Muscle of arm (tissue), 12 donors: ENCODE measurements around the gene TRAF3. TPM values are rescaled to one million over a fixed set of nuclear protein-coding genes. Genes with fewer than 3 reads are reported as not detected.
A peak's percentile ranks its signal among the peaks of the same experiment; 100 is the strongest.
"Not testable (repeated sequence)": the region's sequence is repeated elsewhere in the genome, so short reads cannot be mapped to it uniquely, and the experiment has no call there.

Source experiments
- DNase-seq: peaks from one replicate; pipeline ENCODE4 v3.0.0-alpha.2; 2013
- polyA plus RNA-seq, 12 donors: library from polyadenylated mRNA; unstranded; fragments of 120-200 nt; gene quantifications; one replicate each; pipeline ENCODE4 v1.2.1, GENCODE V29; 2013; ENCODE audit not compliant: insufficient read length in 12 of 12

The TRAF3 gene
- polyA plus RNA-seq, 12 donors = 9.6 to 19.3 (median 13.9) TPM; not detected in 1

- no peak for DNase-seq
These were observed 141.2 kb downstream of the TRAF3 start for GRCh38 chr14:102918438-102918837.

DNA sequence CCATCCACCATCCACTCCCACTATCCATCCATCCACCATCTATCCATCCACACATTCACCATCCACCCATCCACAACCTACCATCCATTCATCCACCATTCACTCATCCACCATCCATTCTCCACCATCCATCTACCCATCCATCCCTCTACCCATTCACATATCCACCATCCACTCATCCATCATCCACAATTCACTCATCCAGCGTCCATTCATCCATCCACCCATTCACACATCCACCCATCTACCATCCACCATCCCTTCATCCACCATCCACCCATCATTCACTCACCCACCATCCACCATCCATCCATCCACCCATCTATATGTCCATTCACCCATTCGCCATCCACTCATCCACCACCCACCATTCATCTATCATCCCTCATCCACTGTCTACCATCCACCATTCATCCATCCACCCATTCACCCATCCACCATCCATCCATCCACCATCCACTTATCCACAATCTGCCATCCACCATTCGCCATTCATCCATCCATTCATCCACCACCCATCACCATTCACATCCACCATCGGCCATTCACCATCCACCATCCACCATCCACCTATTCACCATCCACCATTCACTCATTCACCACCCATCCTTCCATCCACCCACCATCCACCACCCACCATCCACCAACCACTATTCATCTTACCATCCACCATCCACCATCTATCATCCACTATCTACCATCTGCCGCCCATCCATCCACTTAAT, 143.2 kb downstream of the TRAF3 start:
- DNase-seq = no peak

DNA sequence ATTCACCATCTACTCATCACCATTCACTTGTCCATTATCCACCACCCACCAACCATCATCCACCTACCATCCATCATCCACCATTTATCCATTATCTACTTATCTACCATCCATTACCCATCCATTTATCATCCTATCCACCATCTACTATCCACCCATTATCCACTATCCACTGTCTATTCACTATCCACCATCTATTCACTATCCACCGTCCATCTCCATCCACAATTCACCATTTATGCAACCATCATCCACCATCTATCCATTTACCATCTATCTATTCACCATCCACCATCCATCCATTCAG, 143.7 kb downstream of the TRAF3 start:
- no peak for DNase-seq

DNA sequence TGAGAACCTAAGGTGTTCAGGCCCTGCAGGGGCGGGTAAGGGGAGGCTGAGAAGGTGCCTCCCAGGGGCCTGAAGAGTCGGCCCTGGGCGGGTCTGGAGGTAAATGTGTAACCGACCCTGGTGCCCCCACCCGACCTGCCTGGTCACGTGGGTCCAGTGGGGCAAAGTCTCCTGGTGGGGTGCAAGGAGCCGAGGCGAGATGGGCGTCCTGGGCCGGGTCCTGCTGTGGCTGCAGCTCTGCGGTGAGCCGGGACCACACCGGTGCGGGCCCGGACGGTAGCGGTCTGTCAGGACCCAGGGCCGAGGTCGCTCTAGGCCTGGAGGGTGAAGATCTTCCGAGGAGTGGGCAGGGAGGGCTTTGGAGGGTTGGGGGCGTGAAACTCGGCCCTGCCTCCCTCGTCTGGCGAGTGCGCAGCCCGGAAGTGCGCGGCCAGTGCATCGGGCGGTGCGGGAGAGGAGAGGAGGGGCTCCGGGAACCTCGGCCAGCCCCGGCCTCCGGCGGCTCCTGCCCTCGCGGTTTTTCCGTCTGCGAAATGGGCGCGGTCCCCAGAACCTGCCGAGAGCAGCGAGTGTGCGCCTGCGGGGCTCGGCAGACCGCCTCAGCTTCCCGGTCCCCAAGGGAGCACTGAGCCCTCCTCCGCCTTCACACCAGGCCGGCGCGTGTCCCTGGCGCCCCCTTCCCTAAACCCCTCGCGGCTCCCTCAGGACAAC, 145.4 kb downstream of the TRAF3 start, which contains the start of gene AMN:
Gene AMN, plus strand, starts transcription at position 174 of the 711 bp plus-strand sequence. Its CDS starts 26 bp downstream, at position 200.
- no peak for DNase-seq

DNA sequence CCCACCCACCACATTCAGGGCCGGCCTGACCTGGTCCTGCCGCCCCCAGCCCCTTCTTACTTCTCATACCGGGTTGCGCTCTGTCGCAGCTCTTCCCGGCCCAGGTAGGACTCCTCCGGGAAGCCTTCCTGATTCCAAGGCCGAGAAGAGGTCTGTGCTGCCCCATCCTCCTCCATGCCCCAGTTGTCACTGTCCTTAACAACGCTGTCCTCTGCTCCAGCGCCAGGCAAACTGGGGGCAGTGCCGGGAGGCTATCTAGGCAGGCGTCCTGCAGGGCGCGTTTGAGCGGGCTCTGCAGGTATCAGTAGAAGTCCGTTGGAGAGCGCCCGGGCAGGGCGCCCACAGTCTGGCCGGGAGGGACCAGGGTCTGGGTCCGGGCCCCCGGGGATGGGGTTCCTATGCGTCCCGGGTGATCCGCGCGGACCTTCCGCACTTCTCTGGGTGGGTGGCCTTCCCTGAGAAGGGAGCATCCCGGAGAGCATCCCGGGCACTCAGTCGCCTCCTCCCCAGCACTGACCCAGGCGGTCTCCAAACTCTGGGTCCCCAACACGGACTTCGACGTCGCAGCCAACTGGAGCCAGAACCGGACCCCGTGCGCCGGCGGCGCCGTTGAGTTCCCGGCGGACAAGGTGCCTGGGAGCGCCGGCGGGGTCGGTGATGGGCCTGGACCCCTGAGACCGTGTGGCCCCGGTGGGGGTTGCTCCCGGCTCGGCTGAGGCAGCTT, 146.1 kb downstream of the TRAF3 start:
- DNase-seq = no peak

GRCh38 chr14:102923925-102924486, 146.8 kb downstream of the TRAF3 start:
- DNase-seq = no peak

- DNase-seq = no peak
These were observed 147.7 kb downstream of the TRAF3 start for GRCh38 chr14:102924632-102925588.

GRCh38 chr14:102925646-102926045, 148.4 kb downstream of the TRAF3 start:
- DNase-seq = no peak

DNA sequence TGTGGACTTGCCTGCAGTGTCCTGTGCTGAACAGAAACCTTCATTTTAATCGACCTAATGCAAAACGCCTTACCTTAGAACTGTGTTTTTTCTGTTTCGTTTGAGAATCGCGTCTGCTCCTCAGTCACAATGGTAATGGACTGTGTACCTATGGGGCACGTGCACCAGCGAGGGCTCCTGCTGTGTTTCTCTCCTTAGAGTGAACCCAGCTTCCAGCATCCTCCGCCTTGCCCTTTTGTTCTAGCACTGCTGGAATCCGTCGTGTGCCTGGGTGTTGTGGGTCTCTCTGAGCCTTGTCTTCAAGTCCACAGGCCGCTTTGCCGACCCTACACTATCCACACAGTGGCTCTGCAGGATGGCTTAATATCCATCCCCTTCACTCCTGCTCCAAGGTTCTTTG, 148.9 kb downstream of the TRAF3 start:
- no peak for DNase-seq

GRCh38 chr14:102926840-102927239, 149.6 kb downstream of the TRAF3 start:
- not testable (repeated sequence) for DNase-seq

GRCh38 chr14:102927346-102927877, 150.2 kb downstream of the TRAF3 start:
- no peak for DNase-seq

GRCh38 chr14:102927878-102928411, 150.7 kb downstream of the TRAF3 start:
- no peak for DNase-seq

DNA sequence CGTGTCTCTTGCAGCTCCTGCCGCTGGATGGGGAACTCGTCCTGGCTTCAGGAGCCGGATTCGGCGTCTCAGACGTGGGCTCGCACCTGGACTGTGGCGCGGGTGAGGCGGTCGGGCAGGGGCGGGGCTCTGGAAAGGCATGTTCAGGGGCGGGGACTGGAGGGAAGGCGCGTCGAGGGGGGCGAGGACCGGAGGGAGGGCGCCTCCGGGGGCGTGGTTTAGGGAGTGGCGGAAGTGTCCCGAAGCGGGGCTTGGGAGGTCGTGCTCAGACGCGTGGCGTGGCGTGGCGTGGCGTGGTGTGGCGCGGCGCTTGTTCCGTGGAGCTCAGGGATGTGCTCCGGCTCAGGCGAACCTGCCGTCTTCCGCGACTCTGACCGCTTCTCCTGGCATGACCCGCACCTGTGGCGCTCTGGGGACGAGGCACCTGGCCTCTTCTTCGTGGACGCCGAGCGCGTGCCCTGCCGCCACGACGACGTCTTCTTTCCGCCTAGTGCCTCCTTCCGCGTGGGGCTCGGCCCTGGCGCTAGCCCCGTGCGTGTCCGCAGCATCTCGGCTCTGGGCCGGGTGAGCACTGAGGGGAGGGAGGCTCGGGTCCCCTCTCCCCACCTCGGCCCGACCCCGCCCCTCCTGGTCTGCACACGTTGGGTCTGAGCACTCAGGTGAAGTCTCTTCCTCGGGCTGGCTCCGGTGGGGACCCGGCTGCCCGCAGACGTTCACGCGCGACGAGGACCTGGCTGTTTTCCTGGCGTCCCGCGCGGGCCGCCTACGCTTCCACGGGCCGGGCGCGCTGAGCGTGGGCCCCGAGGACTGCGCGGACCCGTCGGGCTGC, 151.4 kb downstream of the TRAF3 start:
- DNase-seq = peak; percentile 31

GRCh38 chr14:102929241-102930137, 152.2 kb downstream of the TRAF3 start:
- DNase-seq = no peak

GRCh38 chr14:102930138-102930752, 153.0 kb downstream of the TRAF3 start:
- DNase-seq = no peak

- no peak for DNase-seq
These were observed 153.7 kb downstream of the TRAF3 start for GRCh38 chr14:102930753-102931579.
